D721Med (cell line): ENCODE data around the gene MBNL3.

Experiments
- DNase-seq: peaks from one replicate; pipeline ENCODE4 v3.0.0; 2011; ENCODE audit warnings: low spot score; ENCODE audit not compliant: insufficient read length
- FAIRE-seq: peaks from 2 replicates; lab custom pipeline; 2011; peaks lifted over from hg19 to GRCh38; lab: Jason Lieb, UNC
- CTCF ChIP-seq: IDR thresholded peaks from 2 replicates; pipeline ENCODE4 v1.5.1; 2012; ENCODE audit warnings: mild to moderate bottlenecking, control low read depth; ENCODE audit not compliant: insufficient read depth; ENCODE audit errors: missing control alignments

The MBNL3 gene

GRCh38 chrX:132491191-132491590, 2.4 kb upstream of the MBNL3 start:
- DNase-seq = no peak
- no peak for FAIRE-seq
- TF ChIP-seq CTCF = no peak

GRCh38 chrX:132489578-132490419, 961 bp upstream of the MBNL3 start:
- no peak for DNase-seq
- no peak for TF ChIP-seq CTCF
- FAIRE-seq = no peak

- no peak for FAIRE-seq
- DNase-seq = no peak
- TF ChIP-seq CTCF = no peak
These were observed 595 bp downstream of the MBNL3 start for GRCh38 chrX:132488180-132488705.

- TF ChIP-seq CTCF = no peak
These were observed 2.1 kb downstream of the MBNL3 start for GRCh38 chrX:132486599-132487178.

GRCh38 chrX:132483951-132484350, 4.9 kb downstream of the MBNL3 start:
- TF ChIP-seq CTCF = no peak
- FAIRE-seq = no peak
- DNase-seq = no peak

More at GRCh38 chrX:132486599-132487178, 2.1 kb downstream of the MBNL3 start:
- DNase-seq (no peak), FAIRE-seq (no peak)

GRCh38 chrX:132483488-132483887, 5.3 kb downstream of the MBNL3 start:
- no peak for FAIRE-seq

More at GRCh38 chrX:132483488-132483887, 5.3 kb downstream of the MBNL3 start:
- DNase-seq = no peak
- no peak for TF ChIP-seq CTCF
